ENCODE data around the gene UGT1A8.
"Not testable (repeated sequence)": the region's sequence is repeated elsewhere in the genome, so short reads cannot be mapped to it uniquely, and the experiment has no call there.

UGT1A8 gene

DNA sequence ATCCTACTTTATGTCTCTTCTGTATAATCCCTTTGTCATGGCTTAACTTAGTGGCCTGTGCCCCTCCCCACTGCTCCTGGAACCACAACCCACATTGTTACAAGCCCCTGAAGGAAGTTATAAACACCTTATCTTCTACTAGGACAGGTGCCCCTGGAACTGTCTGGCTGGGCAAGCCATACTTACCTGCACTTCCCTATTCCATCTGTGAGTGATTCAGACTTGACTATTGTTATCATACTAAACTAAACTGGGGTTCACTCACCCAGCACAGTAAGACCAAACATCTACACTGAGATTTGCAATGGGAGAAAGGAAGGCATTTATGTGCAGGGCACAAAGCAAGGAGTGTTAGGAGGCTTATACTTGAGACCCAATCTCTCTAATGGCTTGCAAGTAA lies 71.6 kb downstream of the UGT1A8 start:
- no peak for DNase-seq (ENCODE audit: low spot score)

DNA sequence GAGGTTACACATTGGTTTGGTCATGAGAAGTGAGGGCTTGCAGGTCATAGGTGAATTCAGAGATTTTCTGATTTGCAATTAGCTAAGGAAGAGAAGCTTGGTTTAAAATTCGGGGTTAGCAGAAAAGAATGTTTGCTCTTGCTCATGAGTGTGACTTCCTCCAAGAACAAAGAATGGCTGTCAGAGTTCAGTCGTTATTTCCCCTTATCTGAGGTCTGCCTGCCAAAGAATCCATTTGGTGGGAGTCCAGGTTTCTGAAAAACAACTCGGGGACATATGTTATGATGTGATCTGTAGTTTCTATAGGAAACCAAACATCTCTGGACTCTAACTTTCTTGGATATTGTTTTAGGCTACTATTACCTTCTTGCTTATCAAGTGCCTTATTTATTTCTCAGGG lies 72.1 kb downstream of the UGT1A8 start:
- DNase-seq (ENCODE audit: low spot score) = no peak

DNA sequence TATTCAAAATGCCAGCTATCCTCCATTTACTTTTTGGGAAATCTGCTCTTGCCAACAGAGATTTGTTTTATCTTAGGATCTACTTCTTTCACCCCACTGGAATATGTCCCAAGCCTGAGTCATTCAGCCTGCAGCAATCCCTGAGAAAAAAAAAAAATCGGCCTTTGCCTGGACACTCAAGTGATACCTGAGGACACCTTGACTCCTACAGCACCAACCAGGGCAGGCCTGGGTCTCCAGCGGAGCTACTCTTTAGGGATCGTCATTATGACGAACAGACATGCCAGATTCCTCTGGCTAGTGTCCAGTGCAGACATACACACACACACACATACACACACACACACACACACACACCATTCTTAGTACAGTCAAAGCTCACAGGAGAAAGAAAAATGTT lies 73.0 kb downstream of the UGT1A8 start:
- DNase-seq (ENCODE audit: low spot score) = no peak

DNA sequence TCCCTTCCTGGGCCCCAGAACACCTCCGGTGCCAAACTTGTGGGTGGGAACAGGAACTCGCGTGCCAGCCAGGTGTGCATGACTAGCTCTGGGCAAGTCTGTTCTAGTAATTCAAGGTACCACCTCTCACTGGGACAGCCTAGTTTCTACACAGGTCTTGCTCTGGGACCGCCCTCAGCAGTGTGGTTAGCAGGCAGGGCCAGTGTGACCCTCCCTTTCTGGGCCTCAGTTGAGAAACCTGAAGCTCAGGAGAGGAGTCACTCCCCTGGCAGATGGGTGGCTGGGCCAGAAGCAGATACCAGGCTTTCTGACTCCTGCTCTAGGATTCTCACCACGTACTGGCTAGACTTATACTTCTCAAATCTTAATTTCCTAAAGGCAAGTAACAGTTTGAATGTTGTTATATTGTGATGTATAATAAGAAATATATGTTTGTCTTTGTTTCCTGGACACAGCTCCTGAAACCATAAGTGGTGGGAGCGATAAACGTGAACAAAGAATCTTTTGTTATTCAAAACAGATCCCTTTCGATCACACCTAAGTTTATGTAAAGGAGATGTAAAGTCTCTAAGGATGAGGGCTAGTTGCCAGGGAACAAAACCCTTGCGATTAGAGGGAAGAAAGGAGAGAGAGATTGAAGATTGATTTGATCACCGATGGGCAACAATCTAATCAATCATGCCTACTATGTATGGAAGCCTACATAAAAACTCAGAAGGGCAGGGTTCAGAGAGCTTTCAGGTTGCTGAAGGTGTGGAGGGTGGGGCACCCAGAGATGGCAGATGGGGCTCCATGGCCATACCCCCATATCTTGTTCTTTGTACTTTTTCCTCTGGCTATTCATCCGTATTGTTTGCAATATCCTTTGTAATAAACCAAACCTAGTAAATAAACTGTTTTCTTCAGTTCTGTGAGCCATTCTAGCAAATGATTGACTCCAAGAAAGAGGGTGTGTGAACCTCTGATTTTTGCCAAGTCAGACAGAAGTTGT lies 74.3 kb downstream of the UGT1A8 start:
- no peak for DNase-seq (ENCODE audit: low spot score)

DNA sequence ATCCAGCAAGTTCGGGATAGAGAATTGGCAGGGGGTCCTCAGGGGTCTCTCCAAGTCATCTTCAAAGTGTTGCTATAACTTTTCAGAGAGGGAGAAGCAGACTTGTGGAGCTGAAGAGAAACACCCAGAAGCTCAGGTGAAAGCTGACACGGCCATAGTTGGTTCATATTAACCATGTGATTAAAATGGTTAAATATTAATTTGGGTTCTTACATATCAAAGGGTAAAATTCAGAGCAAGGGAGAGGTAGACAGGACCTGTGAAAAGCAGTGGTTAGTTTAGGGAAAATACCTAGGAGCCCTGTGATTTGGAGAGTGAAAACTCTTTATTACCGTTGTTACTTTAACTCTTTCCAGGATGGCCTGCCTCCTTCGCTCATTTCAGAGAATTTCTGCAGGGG lies 75.2 kb downstream of the UGT1A8 start, which contains the start of gene UGT1A6:
Gene UGT1A6 (plus strand): TSS at position 243 of the 400 bp plus-strand sequence. CDS start 115 bp downstream, at position 358.
- no peak for DNase-seq (ENCODE audit: low spot score)

DNA sequence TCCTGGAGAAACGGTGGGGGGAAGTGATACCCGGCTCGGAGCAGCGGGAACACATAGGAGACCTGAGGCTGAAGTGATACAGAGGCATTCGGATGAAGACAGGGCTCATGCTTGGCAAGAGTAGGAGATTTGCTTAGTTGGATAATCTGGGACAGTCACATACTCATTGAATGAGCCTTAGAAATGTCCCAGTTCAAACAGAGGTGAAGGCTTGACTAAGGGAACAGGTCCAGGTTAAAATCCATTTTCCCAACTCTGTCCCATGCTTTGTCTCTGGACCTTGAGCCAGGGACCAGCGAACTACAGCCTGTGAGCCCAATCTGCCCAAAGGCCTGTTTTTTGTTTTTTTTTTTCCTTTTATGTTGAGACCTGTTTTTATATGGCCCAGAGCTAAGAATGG lies 76.5 kb downstream of the UGT1A8 start:
- DNase-seq (ENCODE audit: low spot score) = no peak

DNA sequence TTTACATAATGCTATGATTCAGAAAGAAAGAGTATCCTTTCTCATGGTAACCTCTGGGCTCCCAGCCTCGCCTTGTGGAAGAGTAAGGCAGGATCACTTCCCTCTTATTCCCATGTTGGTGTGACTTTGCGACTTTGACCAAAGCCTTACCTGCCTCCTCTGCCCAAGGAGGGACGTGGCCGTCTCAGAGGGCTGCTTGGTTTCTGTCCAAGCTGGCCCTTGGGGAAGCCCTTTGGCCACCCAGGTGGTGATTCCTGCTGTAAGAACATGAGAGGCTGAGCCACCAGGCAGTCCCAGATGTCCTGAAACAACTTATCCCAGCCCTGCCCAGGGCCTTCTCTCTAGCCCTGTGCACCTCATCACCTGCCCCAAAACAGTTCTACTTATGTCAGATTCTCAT lies 81.3 kb downstream of the UGT1A8 start:
- DNase-seq (ENCODE audit: low spot score) = no peak

DNA sequence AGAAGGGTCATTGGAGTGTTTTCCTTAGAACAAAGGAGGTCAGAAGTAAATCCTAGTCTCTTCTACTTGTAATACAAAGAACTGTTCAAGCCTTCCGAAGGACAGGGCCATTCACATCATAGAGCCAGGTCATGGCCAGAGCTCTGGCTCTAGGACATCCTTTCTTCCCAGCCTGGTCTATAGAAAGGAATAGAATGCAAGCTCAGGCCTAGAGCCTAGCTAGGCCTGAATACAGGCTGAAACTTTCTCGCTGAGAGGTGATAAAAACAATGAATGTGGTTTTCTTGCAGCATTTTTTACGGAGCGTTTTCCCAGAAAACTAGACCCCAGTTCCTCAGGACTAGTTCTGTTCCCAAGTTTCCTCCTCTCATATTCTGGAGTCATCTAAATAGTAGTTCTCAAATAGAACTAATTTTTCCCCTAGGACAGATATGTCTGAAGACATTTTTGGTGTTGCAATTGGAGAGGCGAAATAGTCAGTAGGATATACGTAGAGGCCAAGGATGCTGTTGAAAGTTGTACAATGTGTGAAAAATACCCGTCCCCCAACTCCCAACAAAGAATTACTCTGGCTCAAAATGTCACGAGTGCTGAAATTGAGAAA lies 82.1 kb downstream of the UGT1A8 start:
- DNase-seq (ENCODE audit: low spot score) = no peak

DNA sequence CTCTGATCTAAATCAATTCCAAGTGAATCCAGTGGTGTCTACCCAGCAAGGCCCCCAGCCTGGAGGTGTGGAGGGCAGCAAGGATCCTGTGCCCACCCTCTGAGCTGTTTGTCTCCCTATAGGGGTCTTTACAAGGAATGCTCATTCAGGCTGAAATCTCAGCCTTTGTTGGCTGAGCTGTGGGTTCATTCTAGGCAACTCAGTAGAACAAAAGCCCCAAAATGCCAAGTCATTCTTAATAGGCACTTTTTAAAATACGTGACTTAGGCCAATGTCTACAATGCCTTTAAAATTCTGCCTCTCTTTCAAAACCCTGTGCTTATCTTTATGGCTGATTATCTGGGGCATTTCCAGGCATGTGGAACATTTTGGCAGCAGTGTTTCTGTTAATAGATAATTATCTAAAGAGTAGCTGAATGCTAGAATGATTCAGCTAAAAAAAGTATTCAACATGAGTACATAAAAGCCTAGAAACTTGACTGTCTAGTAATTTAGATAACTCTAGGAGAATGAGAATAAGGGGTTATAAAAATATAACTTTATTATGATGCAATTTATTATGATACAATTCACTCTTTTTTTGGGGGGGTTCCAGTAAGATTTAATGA lies 82.7 kb downstream of the UGT1A8 start:
- DNase-seq (ENCODE audit: low spot score) = no peak

DNA sequence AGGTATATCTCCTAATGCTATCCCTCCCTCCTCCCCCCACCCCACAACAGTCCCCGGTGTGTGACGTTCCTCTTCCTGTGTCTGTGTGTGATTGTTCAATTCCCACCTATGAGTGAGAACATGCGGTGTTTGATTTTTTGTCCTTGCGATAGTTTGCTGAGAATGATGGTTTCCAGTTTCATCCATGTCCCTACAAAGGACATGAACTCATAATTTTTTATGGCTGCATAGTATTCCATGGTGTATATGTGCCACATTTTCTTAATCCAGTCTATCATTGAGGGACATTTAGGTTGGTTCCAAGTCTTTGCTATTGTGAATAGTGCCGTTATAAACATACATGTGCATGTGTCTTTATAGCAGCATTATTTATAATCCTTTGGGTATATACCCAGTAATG lies 83.4 kb downstream of the UGT1A8 start:
- DNase-seq (ENCODE audit: low spot score) = not testable (repeated sequence)

DNA sequence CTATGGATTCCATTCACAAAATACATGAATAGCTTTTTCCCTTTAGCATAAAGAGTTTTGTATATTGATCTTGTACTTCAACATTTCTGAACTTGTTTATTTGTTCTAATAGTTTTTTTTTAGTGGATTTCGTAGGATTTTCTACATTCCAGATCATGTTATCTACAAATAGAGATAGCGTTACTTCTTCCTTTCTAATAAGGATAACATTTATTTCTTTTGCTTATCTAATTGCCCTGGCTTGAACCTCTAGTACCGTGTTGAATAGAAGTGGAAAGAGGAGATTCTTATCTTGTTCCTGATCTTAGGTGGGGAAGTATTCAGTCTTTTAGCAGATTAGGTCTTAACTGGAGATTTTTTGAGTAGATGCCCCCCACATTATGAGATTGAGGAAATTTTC lies 84.8 kb downstream of the UGT1A8 start:
- DNase-seq (ENCODE audit: low spot score) = no peak

DNA sequence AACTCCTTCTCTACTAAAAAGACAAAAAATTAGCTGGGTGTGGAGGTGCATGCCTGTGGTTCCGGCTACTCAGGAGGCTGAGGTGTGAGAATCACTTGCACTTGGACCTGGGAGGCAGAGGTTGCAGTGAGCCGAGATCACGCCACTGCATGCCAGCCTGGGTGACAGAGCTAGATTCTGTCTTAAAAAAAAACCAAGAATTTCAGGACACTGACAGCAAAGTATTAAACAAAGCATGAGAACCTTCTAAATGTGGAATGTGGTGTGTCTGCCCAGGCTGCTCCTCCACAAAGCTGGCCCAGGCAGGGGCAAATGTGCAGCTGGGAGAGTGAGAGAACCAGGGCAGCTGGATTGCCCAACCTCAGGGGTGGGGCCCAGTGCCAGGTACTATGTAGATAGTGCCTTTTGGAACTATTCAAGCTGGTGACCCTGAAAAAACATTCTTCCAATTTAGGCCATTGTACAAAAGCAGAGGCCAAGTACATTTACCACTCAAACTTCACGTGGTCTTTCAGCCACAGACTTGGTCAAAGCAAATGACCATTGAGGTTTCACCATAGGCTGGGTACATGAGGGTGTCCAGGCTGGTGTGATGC lies 88.6 kb downstream of the UGT1A8 start:
- DNase-seq (ENCODE audit: low spot score) = no peak

DNA sequence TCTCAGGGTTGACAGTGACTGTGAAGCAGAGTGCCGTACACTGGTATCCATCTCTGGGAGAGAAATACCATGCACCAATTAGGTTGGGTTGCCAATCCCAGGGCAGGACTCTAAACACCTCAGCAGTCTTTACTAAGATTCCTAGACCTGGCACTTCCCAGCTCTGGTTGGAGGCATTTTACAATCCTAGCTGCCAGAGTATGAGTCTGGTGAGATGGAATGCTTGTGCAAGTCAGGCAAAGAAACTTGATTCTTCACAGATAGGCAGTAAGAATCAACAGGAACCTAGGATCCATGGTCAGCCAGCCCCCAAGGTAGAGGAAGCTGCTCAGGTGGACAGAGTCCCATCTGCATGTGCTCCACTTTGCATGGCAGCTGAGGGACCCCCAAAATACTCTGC lies 89.3 kb downstream of the UGT1A8 start:
- DNase-seq (ENCODE audit: low spot score) = no peak

DNA sequence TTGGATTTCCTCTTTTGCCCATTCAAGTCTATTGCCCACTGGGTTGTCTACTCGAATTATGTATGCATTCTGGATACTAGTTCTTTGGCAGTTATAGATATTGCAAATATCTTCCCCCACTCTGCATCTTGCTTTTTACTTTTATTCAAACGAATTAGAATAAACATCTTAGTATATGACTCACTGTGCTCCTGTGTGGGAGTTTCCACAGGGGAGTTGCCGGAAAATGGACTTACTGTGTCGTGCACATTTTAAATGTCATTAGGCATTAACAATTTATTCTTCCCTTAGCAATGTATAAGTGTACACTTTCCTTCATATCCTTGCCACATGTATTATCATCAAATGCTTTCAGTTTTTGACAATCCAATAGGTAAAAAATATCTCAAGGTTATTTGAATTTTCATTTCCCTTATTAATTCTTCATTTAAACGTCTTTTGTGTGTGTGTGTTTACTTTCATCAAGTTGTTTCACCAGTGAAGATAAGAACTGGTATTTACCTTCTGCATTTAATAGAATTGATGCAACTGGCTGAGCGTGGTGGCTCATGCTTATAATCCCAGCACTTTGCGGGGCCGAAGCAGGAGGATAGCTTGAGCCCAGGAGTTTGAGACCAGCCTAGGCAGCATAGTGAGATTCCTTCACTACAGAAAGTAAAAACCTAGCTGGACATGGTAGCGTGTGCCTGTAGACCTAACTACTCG lies 90.7 kb downstream of the UGT1A8 start:
- DNase-seq (ENCODE audit: low spot score) = no peak

DNA sequence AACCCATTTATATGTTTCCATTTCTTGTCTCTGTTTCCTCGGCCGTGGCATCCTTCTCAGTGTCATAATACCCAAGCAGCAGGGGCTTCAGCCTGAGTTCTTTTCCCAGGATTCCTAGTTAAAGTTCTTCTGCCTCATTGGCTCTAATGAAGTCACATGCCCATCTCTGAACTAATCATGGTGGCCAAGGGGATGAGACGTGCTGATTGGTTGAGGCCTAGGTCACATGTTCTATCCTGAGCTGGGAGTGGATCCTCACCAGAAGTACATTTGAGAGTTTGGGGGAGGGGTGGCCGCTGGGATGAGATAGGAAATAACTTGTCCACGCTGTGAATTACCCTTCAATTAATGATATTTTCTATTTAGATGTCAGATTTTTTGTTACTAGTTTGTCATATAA lies 91.5 kb downstream of the UGT1A8 start:
- no peak for DNase-seq (ENCODE audit: low spot score)

DNA sequence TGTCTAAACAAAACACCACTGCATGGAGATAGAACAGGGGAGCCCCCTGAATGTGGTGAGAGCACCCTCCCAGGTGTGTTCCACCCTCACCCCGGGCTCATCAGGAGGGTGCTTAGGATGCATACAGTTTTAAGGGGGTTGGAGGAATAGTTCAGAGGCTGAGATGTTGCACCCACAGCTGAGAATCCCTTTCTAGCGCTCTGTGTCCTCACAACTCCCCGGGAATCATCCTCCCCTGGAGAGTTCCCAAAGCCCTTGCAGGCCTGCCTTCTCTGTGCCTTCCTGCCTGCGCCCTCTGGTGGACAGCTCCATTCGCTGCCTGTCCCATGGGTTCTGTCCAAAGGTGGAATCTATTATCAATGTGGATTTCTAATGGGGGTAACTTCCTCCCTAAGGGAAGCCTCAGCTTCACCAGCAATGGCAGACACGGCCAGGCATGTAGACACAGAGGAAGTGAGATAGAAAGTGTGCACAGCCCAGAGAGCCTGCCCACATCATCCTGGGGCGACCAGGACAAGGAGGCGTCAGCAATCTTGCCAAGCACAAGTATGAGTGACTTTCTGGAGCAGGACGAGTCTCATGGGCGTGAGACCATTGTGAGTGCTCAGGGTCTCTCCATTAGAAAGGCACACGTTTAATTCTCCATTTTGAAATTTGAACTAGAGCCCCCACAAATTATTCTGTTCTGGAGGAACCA lies 94.0 kb downstream of the UGT1A8 start:
- peak; percentile 57 for DNase-seq (ENCODE audit: low spot score)

DNA sequence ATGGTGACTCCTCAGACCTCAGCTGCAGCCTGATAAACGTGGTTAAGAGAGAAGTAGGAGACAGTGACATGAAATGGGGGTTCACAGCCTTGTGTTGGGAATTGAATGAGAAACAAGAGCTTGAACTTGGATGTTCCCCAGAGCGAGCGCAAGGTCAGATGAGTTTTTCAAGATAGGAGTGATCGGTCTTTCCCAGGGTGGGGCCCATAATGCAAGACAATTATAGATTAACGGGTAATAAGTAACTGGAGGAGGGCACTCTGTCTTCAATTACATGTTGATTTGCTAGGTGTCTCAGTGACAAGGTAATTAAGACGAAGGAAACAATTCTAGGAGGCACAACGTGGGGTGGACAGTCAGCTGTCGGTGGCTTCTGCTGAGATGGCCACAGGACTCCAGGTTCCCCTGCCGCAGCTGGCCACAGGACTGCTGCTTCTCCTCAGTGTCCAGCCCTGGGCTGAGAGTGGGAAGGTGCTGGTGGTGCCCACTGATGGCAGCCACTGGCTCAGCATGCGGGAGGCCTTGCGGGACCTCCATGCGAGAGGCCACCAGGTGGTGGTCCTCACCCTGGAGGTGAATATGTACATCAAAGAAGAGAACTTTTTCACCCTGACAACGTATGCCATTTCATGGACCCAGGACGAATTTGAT lies 95.3 kb downstream of the UGT1A8 start, which contains the start of gene UGT1A5:
Gene UGT1A5 (plus strand): TSS at position 297 of the 651 bp plus-strand sequence. CDS start 85 bp downstream, at position 382.
- DNase-seq (ENCODE audit: low spot score) = no peak

DNA sequence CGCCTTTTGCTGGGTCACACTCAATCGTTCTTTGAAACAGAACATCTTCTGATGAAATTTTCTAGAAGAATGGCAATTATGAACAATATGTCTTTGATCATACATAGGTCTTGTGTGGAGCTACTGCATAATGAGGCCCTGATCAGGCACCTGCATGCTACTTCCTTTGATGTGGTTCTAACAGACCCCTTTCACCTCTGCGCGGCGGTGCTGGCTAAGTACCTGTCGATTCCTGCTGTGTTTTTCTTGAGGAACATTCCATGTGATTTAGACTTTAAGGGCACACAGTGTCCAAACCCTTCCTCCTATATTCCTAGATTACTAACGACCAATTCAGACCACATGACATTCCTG lies 95.8 kb downstream of the UGT1A8 start:
- no peak for DNase-seq (ENCODE audit: low spot score)

DNA sequence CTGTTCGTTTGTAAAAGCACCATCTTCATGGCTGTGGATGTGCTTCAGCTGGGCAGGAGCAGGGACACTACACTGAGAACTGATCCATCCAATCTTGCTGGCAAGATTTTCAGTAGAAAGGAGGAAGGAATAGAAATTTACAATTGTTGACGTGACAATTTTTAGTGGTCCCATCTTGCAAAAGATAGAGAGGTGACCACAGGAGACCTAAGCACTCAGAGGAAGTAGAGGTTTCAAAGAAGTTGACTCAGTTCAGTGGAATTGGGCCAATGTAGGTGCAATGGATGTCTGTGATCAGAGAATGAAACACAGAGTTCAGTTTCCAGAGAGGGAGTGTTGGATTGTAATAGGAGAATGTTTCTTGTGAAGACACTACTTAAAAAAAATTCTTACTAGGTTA lies 96.7 kb downstream of the UGT1A8 start:
- DNase-seq (ENCODE audit: low spot score) = no peak

DNA sequence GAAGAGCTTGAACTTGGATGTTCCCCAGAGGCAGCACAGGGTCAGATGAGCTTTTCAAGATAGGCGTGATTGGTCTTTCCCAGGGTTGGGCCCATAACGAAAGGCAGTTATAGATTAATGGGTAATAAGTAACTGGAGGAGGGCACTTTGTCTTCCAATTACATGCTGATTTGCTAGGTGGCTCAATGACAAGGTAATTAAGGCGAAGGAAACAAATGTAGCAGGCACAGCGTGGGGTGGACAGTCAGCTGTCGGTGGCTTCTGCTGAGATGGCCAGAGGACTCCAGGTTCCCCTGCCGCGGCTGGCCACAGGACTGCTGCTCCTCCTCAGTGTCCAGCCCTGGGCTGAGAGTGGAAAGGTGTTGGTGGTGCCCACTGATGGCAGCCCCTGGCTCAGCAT lies 101.1 kb downstream of the UGT1A8 start, which contains the start of gene UGT1A4:
Gene UGT1A4 (plus strand): TSS at position 185 of the 400 bp plus-strand sequence. CDS start 85 bp downstream, at position 270.
- no peak for DNase-seq (ENCODE audit: low spot score)

Data from kidney capillary endothelial cell (primary cell).